HL-60 (cell line): Measurements from ENCODE around the gene SLC16A13.

Experiments used
- CTCF ChIP-seq: IDR thresholded peaks from one replicate; pipeline ENCODE4 v1.5.1; 2011; ENCODE audit warnings: low read length, control low read depth, inconsistent platforms; ENCODE audit not compliant: insufficient read depth
- GABPA ChIP-seq: IDR thresholded peaks from 2 replicates; pipeline ENCODE4 v1.6.1; 2012; ENCODE audit warnings: low read depth
- POLR2AphosphoS5 ChIP-seq: IDR thresholded peaks from 2 replicates; pipeline ENCODE4 v1.6.1; 2012; ENCODE audit warnings: low read depth
- TF ChIP-seq, protein P1 (sequence below): IDR thresholded peaks from 2 replicates; pipeline ENCODE4 v1.6.1; 2012; ENCODE audit warnings: low read depth; ENCODE audit not compliant: insufficient replicate concordance

DNA sequence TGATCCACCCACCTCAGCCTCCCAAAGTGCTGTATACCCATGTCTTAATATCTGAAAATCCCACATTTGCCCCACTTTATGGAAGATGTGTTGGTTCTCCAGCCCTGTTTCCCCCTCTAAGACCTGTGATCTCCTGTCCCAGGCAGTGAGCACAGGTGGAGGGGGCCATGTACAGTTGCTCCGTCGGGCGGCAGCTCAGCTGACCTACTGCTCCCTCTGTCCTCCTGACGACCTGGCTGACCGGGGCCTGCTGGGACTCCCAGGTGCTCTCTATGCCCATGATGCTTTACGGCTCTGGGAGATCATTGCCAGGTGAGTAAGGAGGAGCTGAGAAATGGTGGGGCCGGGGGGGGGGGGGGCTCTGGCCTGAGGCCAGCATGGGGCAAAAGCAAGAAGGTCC lies 30.1 kb upstream of the SLC16A13 start:
- TF ChIP-seq, protein P1, sequence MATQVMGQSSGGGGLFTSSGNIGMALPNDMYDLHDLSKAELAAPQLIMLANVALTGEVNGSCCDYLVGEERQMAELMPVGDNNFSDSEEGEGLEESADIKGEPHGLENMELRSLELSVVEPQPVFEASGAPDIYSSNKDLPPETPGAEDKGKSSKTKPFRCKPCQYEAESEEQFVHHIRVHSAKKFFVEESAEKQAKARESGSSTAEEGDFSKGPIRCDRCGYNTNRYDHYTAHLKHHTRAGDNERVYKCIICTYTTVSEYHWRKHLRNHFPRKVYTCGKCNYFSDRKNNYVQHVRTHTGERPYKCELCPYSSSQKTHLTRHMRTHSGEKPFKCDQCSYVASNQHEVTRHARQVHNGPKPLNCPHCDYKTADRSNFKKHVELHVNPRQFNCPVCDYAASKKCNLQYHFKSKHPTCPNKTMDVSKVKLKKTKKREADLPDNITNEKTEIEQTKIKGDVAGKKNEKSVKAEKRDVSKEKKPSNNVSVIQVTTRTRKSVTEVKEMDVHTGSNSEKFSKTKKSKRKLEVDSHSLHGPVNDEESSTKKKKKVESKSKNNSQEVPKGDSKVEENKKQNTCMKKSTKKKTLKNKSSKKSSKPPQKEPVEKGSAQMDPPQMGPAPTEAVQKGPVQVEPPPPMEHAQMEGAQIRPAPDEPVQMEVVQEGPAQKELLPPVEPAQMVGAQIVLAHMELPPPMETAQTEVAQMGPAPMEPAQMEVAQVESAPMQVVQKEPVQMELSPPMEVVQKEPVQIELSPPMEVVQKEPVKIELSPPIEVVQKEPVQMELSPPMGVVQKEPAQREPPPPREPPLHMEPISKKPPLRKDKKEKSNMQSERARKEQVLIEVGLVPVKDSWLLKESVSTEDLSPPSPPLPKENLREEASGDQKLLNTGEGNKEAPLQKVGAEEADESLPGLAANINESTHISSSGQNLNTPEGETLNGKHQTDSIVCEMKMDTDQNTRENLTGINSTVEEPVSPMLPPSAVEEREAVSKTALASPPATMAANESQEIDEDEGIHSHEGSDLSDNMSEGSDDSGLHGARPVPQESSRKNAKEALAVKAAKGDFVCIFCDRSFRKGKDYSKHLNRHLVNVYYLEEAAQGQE = no peak
- TF ChIP-seq CTCF = no peak
- TF ChIP-seq GABPA = no peak
- no peak for TF ChIP-seq POLR2AphosphoS5
